Measurements from ENCODE around the gene ITPKC. TPM values are rescaled to one million over a fixed set of nuclear protein-coding genes. Genes with fewer than 3 reads are reported as not detected.
A peak's percentile ranks its signal among the peaks of the same experiment; 100 is the strongest.

Gene ITPKC
- total and polyA plus RNA-seq, 9 of the 15 experiments (the other 6 are each of a cell fraction or from before 2014, with no cell fraction given), result 0.08 to 9.3 (median 5.8) TPM

- 0 out of 2 replicates have a peak, but pooled peaks have one; percentile 14 for TF ChIP-seq RERE (CRISPR knock-in tag; IDR thresholded peaks at IDR 0.05; ENCODE audit: borderline replicate concordance)
- peak; percentile 19; the same call in 1 of the 2 replicates for TF ChIP-seq ARID1B (IDR thresholded peaks at IDR 0.05)
- TF ChIP-seq, protein P1, sequence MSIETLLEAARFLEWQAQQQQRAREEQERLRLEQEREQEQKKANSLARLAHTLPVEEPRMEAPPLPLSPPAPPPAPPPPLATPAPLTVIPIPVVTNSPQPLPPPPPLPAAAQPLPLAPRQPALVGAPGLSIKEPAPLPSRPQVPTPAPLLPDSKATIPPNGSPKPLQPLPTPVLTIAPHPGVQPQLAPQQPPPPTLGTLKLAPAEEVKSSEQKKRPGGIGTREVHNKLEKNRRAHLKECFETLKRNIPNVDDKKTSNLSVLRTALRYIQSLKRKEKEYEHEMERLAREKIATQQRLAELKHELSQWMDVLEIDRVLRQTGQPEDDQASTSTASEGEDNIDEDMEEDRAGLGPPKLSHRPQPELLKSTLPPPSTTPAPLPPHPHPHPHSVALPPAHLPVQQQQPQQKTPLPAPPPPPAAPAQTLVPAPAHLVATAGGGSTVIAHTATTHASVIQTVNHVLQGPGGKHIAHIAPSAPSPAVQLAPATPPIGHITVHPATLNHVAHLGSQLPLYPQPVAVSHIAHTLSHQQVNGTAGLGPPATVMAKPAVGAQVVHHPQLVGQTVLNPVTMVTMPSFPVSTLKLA (conservative IDR thresholded peaks at IDR 0.05), result peak; percentile 66 to 81
- 0 out of 2 replicates have a peak, but pooled peaks have one; percentile 19 for TF ChIP-seq SMC3 (conservative IDR thresholded peaks at IDR 0.05; ENCODE audit: insufficient read depth, low read depth, low read length)
- TF ChIP-seq MAX (CRISPR knock-in tag; IDR thresholded peaks at IDR 0.05), result peak; percentile 88
Observed at GRCh38 chr19:40687525-40688016, 29.3 kb upstream of the ITPKC start (continued).
